H54 (cell line): ENCODE results near the gene THAP6.
A peak's percentile ranks its signal among the peaks of the same experiment; 100 is the strongest.
"Not testable (repeated sequence)": the region's sequence is repeated elsewhere in the genome, so short reads cannot be mapped to it uniquely, and the experiment has no call there.

Experiments
- DNase-seq: peaks from one replicate; pipeline ENCODE4 v3.0.0; 2011; ENCODE audit warnings: low spot score, mixed read lengths; ENCODE audit not compliant: insufficient read length
- FAIRE-seq: peaks from 3 replicates; lab custom pipeline; 2011; peaks lifted over from hg19 to GRCh38; lab: Jason Lieb, UNC
- POLR2A ChIP-seq: IDR thresholded peaks from 2 replicates; pipeline ENCODE4 v1.6.1; 2011; ENCODE audit warnings: low read depth, mild to moderate bottlenecking, low read length

The THAP6 gene

GRCh38 chr4:75542824-75543223 is 28.6 kb downstream of the THAP6 start:
- DNase-seq: peak; percentile 20
- no peak for TF ChIP-seq POLR2A
- peak; percentile 75 for FAIRE-seq

- not testable (repeated sequence) for DNase-seq, FAIRE-seq
Observed at GRCh38 chr4:75544220-75544619, 29.9 kb downstream of the THAP6 start.

- DNase-seq (no peak), FAIRE-seq (no peak)
- no peak for TF ChIP-seq POLR2A
Observed at GRCh38 chr4:75544870-75545269, 30.6 kb downstream of the THAP6 start.

GRCh38 chr4:75545526-75545925 is 31.3 kb downstream of the THAP6 start:
- no peak for TF ChIP-seq POLR2A
- DNase-seq: no peak
- FAIRE-seq: no peak

GRCh38 chr4:75547647-75548387 is 33.5 kb downstream of the THAP6 start:
- no peak for DNase-seq
- TF ChIP-seq POLR2A: no peak
- no peak for FAIRE-seq

GRCh38 chr4:75549019-75549418 is 34.7 kb downstream of the THAP6 start:
- FAIRE-seq: no peak
- no peak for TF ChIP-seq POLR2A
- DNase-seq: no peak

- TF ChIP-seq POLR2A: no peak
- no peak for FAIRE-seq
- DNase-seq: no peak
Observed at GRCh38 chr4:75552452-75552851, 38.2 kb downstream of the THAP6 start.

- TF ChIP-seq POLR2A: no peak
- peak; percentile 41 for FAIRE-seq
- peak; percentile 19 for DNase-seq
Observed at GRCh38 chr4:75555294-75556164, 41.3 kb downstream of the THAP6 start, which contains the start of gene ODAPH. TSS of gene ODAPH (plus strand) at chr4:75556066. CDS start at chr4:75556083, 17 bp downstream.

GRCh38 chr4:75557696-75558095 is 43.4 kb downstream of the THAP6 start:
- TF ChIP-seq POLR2A: no peak
- no peak for DNase-seq
- no peak for FAIRE-seq

GRCh38 chr4:75561789-75562188 is 47.5 kb downstream of the THAP6 start:
- DNase-seq (no peak), FAIRE-seq (no peak)
- no peak for TF ChIP-seq POLR2A

GRCh38 chr4:75564023-75564422 is 49.8 kb downstream of the THAP6 start:
- no peak for FAIRE-seq
- DNase-seq: no peak
- TF ChIP-seq POLR2A: no peak

GRCh38 chr4:75565481-75565880 is 51.2 kb downstream of the THAP6 start:
- TF ChIP-seq POLR2A: no peak
- DNase-seq: no peak
- FAIRE-seq: no peak

GRCh38 chr4:75566911-75567310 is 52.6 kb downstream of the THAP6 start:
- FAIRE-seq (no peak), DNase-seq (no peak)
- no peak for TF ChIP-seq POLR2A

GRCh38 chr4:75567725-75568124 is 53.5 kb downstream of the THAP6 start:
- TF ChIP-seq POLR2A: no peak
- FAIRE-seq (no peak), DNase-seq (no peak)
